Measurements from ENCODE around the gene PTPRU. TPM values are rescaled to one million over a fixed set of nuclear protein-coding genes. Genes with fewer than 3 reads are reported as not detected.

Gene PTPRU
- total RNA-seq, 1 experiment from 2014 or later: 45.5 TPM

- no peak overlapping the region for H2BK5ac ChIP-seq (ENCODE audit: insufficient read length, low read length)
- no peak overlapping the region for H3K18ac ChIP-seq (ENCODE audit: insufficient read length, low read depth, low read length)
- H2BK120ac ChIP-seq (ENCODE audit: low read depth, low read length, poor library complexity, severe bottlenecking): no peak overlapping the region
- no peaks in the 10 kb centered on the region for H4K20me1 ChIP-seq (ENCODE audit: control insufficient read depth, insufficient read depth, insufficient read length)
- no peak overlapping the region for H3K9ac ChIP-seq (ENCODE audit: extremely low read depth, insufficient read length, low read length)
- no CpG with 5 or more reads among the region's 6 CpGs for WGBS (ENCODE audit: extremely low coverage, insufficient read length, low lambda C conversion rate)
- Mint-ChIP-seq H3K27me3 (ENCODE audit: low read depth) (peaks cover 4% of the 10 kb centered on the region), H3K4me3 (no peak overlapping the region), H3K27ac (no peak overlapping the region; a peak in 1 of 7 replicates), H3K4me1 (peaks cover 10 to 13% of the 10 kb centered on the region in 2 experiments), H3K36me3 (ENCODE audit: insufficient read depth in 1 of 3, low read depth in 3 of 3) (peaks cover 7 to 14% (median 7%) of the 10 kb centered on the region in 3 experiments), H3K9me3 (peaks cover 4 to 6% of the 10 kb centered on the region in 2 experiments; a peak in 4 of 5 replicates)
- H2BK15ac ChIP-seq (ENCODE audit: low read depth, low read length): no peak overlapping the region
- H3K4me1 ChIP-seq (ENCODE audit: insufficient read depth, low read length): no peaks in the 10 kb centered on the region
- DNase-seq: peak; percentile 76
- no peak overlapping the region for H3K4me2 ChIP-seq (ENCODE audit: insufficient read depth, insufficient read length, low read length)
- TF ChIP-seq, protein P1, sequence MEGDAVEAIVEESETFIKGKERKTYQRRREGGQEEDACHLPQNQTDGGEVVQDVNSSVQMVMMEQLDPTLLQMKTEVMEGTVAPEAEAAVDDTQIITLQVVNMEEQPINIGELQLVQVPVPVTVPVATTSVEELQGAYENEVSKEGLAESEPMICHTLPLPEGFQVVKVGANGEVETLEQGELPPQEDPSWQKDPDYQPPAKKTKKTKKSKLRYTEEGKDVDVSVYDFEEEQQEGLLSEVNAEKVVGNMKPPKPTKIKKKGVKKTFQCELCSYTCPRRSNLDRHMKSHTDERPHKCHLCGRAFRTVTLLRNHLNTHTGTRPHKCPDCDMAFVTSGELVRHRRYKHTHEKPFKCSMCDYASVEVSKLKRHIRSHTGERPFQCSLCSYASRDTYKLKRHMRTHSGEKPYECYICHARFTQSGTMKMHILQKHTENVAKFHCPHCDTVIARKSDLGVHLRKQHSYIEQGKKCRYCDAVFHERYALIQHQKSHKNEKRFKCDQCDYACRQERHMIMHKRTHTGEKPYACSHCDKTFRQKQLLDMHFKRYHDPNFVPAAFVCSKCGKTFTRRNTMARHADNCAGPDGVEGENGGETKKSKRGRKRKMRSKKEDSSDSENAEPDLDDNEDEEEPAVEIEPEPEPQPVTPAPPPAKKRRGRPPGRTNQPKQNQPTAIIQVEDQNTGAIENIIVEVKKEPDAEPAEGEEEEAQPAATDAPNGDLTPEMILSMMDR (conservative IDR thresholded peaks at IDR 0.05): peak; percentile 83
- H2AK5ac ChIP-seq (ENCODE audit: insufficient read length, low read length): no peak overlapping the region
- no peak overlapping the region for H3K4ac ChIP-seq (ENCODE audit: low read depth, low read length)
- no peak overlapping the region for H3K14ac ChIP-seq (ENCODE audit: insufficient read depth, low read length)
- no peaks in the 10 kb centered on the region for H3K79me1 ChIP-seq (ENCODE audit: insufficient read depth, low read depth, low read length, poor library complexity, severe bottlenecking)
- H3K23me2 ChIP-seq (ENCODE audit: insufficient read length, low read depth, low read length, poor library complexity, severe bottlenecking): no peaks in the 10 kb centered on the region
- no peak overlapping the region for H4K91ac ChIP-seq (ENCODE audit: insufficient read length, low read depth, low read length)
- H3T11ph ChIP-seq (ENCODE audit: low read length): no peak overlapping the region
- no peaks in the 10 kb centered on the region for H3K9me3 ChIP-seq (ENCODE audit: control insufficient read depth, low read depth, low read length)
- H4K5ac ChIP-seq (ENCODE audit: insufficient read length, low read depth, low read length): no peak overlapping the region
- H3K27ac ChIP-seq (ENCODE audit: insufficient read length, low read depth, low read length): no peak overlapping the region
- no peaks in the 10 kb centered on the region for H3K79me2 ChIP-seq (ENCODE audit: insufficient read depth, low read length)
- no peaks in the 10 kb centered on the region for H3K27me3 ChIP-seq (ENCODE audit: insufficient read depth, low read length)
- H2BK12ac ChIP-seq (ENCODE audit: insufficient read length, low read depth, low read length): no peak overlapping the region
- no peak overlapping the region for H2AFZ ChIP-seq (ENCODE audit: low read length)
- no peak overlapping the region for H3K56ac ChIP-seq (ENCODE audit: insufficient read length, low read depth, low read length)
- H4K8ac ChIP-seq (replicated peaks; ENCODE audit: insufficient read length, low read depth, low read length): no peak overlapping the region
- no peak overlapping the region for H2BK20ac ChIP-seq (ENCODE audit: low read depth, low read length, poor library complexity, severe bottlenecking)
- H3K23ac ChIP-seq (ENCODE audit: insufficient read length, low read depth, low read length): no peak overlapping the region
Measured at GRCh38 chr1:29332204-29332603, 95.9 kb downstream of the PTPRU start.

Measured in H9 (cell line).